Natural killer cell (primary cell): ENCODE data around the gene ALK. TPM values are rescaled to one million over a fixed set of nuclear protein-coding genes. Genes with fewer than 3 reads are reported as not detected.
A peak's percentile ranks its signal among the peaks of the same experiment; 100 is the strongest.

Experiments used
- ATAC-seq, 3 donors: fragments of 150-1000 bp in 2 of 3; fragments of 200-7000 bp in 1 of 3; cut with Tn5 transposase; 1 replicate in 1 of 3; 2 replicates in 2 of 3; pipeline ENCODE4 v1.10.0; 2021; ENCODE audit warnings: mild to moderate bottlenecking in 2 of 3, moderate library complexity in 2 of 3
- DNase-seq, 2 donors: peaks; one replicate each; pipeline versions ENCODE4 v3.0.0 to v3.0.0-alpha.2; 2013 to 2021; ENCODE audit warnings: mixed read lengths in 1 of 2
- H3K27ac ChIP-seq: one replicate; pipeline ENCODE4 v1.5.1; 2013; ENCODE audit warnings: mild to moderate bottlenecking, low read length
- H3K27me3 ChIP-seq: one replicate; pipeline ENCODE4 v1.6.1; 2013; ENCODE audit warnings: low read length; ENCODE audit not compliant: control insufficient read depth, insufficient read depth
- H3K36me3 ChIP-seq: one replicate; pipeline ENCODE4 v1.6.1; 2013; ENCODE audit warnings: low read length; ENCODE audit not compliant: control insufficient read depth, insufficient read depth
- H3K4me1 ChIP-seq: one replicate; pipeline ENCODE4 v1.6.1; 2013; ENCODE audit warnings: low read length; ENCODE audit not compliant: control insufficient read depth, insufficient read depth
- H3K4me3 ChIP-seq: one replicate; pipeline ENCODE4 v1.5.1; 2013; ENCODE audit warnings: low read length
- H3K9me3 ChIP-seq: one replicate; pipeline ENCODE4 v1.6.1; 2013; ENCODE audit warnings: low read length; ENCODE audit not compliant: control insufficient read depth, insufficient read depth
- H3K27ac Mint-ChIP-seq, 2 donors: one replicate each; pipeline ENCODE4 v1.8.0; 2022; ENCODE audit warnings: mild to moderate bottlenecking in 2 of 2, mixed read lengths in 2 of 2, moderate library complexity in 1 of 2
- H3K27me3 Mint-ChIP-seq, 2 donors: one replicate each; pipeline ENCODE4 v1.8.0; 2022; ENCODE audit warnings: low read depth in 2 of 2, mixed read lengths in 2 of 2
- H3K36me3 Mint-ChIP-seq: one replicate; pipeline ENCODE4 v1.8.0; 2022; ENCODE audit warnings: mixed read lengths
- H3K4me1 Mint-ChIP-seq, 2 donors: one replicate each; pipeline ENCODE4 v1.8.0; 2022; ENCODE audit warnings: mixed read lengths in 2 of 2
- H3K4me3 Mint-ChIP-seq: one replicate; pipeline ENCODE4 v1.8.0; 2022; ENCODE audit warnings: mild to moderate bottlenecking, moderate library complexity, mixed read lengths
- H3K9me3 Mint-ChIP-seq, 2 donors: one replicate each; pipeline ENCODE4 v1.8.0; 2022; ENCODE audit warnings: mixed read lengths in 2 of 2
- WGBS: methylation state at CpG from one replicate; pipeline ENCODE4 v1.1.7; 2013; ENCODE audit warnings: missing lambda C conversion rate; ENCODE audit not compliant: insufficient coverage; 5-methylcytosine and 5-hydroxymethylcytosine counted together
- intact Hi-C: fragments of 100-400 bp; cut with micrococcal nuclease; formaldehyde crosslinking; loops from one replicate; pipeline ENCODE4 v1.14.2; 2022
- total RNA-seq, 4 donors: library from RNA; stranded (reverse); fragments of 120-200 nt in 1 of 4; gene quantifications; one replicate each; pipeline versions ENCODE4 v1.2.3 to v1.2.4, GENCODE V29; 2013 to 2022
- TF ChIP-seq, protein P1 (sequence below): fragments of 200-600 bp; IDR thresholded peaks from one replicate; pipeline ENCODE4 v1.8.0; 2022; ENCODE audit warnings: antibody characterized with exemption

Gene ALK
- total RNA-seq, 3 donors from 2014 or later (not counting 1 experiment from before 2014, with no cell fraction given) = not detected

DNA sequence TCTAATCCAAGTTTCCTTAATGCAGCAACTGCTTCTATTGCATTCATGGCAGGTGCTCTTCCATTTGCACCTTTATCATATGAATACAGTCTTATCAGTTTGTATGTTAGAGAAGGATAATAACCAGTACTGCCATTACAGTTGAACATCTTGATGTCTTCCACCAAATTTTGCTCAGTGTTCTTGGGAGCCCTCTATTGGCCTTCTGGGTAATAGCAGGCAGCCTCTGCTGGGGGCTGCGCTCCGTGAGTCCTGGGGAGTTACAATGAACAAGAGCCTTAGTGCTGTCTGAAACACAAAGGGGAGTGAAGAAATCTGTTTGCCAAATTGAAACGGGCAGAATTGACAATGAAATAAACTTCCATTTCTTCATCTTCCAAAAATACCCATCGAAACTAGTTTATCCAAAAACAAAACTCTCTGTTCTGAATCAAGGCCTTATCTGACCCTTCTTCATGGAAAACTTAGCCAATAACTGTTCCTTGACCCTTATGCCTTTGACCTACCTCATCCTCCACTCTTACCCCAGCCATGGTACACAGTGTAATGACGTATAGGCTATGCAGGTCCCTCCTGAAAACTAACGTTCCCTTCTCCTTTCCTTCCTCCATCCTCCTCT, 79.9 kb downstream of the ALK start:
- WGBS = 55% methylated on average over 6 of the region's 6 CpGs

DNA sequence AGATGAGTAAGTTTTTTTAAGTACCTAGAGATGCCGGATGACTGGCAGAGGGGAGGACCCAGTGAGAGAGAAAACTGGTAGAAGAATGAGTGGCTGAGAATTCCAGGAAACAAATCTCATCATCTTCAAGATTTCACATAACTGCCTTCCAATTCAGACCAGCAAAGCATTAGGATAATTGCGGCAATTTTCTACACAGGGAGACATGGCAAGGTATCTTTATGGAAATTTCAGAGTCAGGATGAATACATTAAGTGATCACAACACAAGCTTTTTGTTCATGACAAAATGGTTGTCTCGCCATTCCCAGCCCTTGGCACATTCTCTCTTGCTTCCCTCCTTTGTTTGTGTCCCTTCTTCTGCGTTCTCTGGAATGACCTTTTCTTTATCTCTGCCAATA, 82.1 kb downstream of the ALK start:
- no peak for DNase-seq
- Histone ChIP-seq H3K4me3 (no peak overlapping the region), H3K9me3 (no peaks in the 10 kb centered on the region), H3K36me3 (no peaks in the 10 kb centered on the region), H3K27ac (no peak overlapping the region), H3K4me1 (no peaks in the 10 kb centered on the region), H3K27me3 (no peaks in the 10 kb centered on the region)
- H3K27ac Mint-ChIP-seq = no peak overlapping the region
- TF ChIP-seq, protein P1, sequence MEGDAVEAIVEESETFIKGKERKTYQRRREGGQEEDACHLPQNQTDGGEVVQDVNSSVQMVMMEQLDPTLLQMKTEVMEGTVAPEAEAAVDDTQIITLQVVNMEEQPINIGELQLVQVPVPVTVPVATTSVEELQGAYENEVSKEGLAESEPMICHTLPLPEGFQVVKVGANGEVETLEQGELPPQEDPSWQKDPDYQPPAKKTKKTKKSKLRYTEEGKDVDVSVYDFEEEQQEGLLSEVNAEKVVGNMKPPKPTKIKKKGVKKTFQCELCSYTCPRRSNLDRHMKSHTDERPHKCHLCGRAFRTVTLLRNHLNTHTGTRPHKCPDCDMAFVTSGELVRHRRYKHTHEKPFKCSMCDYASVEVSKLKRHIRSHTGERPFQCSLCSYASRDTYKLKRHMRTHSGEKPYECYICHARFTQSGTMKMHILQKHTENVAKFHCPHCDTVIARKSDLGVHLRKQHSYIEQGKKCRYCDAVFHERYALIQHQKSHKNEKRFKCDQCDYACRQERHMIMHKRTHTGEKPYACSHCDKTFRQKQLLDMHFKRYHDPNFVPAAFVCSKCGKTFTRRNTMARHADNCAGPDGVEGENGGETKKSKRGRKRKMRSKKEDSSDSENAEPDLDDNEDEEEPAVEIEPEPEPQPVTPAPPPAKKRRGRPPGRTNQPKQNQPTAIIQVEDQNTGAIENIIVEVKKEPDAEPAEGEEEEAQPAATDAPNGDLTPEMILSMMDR = no peak
- H3K27me3 Mint-ChIP-seq = peaks cover 14 to 56% of the 10 kb centered on the region in 2 donors
- 79% methylated on average over 3 of the region's 4 CpGs for WGBS
- no peaks in the 10 kb centered on the region for H3K4me1 Mint-ChIP-seq
- intact Hi-C loops = no loop called here
- no peaks in the 10 kb centered on the region for H3K36me3 Mint-ChIP-seq
- H3K4me3 Mint-ChIP-seq = no peak overlapping the region
- peaks cover 3 to 5% of the 10 kb centered on the region in 2 donors for H3K9me3 Mint-ChIP-seq
- no peak for ATAC-seq

More for the DNA sequence above, 79.9 kb downstream of the ALK start:
- H3K9me3 Mint-ChIP-seq = peaks cover 3 to 5% of the 10 kb centered on the region in 2 donors
- TF ChIP-seq, protein P1 = peak; percentile 71
- H3K4me3 Mint-ChIP-seq = no peak overlapping the region
- peaks cover 14 to 49% of the 10 kb centered on the region in 2 donors for H3K27me3 Mint-ChIP-seq
- H3K27ac Mint-ChIP-seq = no peak overlapping the region
- Histone ChIP-seq H3K9me3 (no peaks in the 10 kb centered on the region), H3K27ac (no peak overlapping the region), H3K36me3 (no peaks in the 10 kb centered on the region), H3K4me3 (no peak overlapping the region), H3K4me1 (no peaks in the 10 kb centered on the region), H3K27me3 (no peaks in the 10 kb centered on the region)
- DNase-seq (peak in 1 of 2 donors; percentile 41), ATAC-seq (peak in 2 of 3 donors; percentile 31 to 78)
- no peaks in the 10 kb centered on the region for H3K4me1 Mint-ChIP-seq
- no peaks in the 10 kb centered on the region for H3K36me3 Mint-ChIP-seq
- intact Hi-C loops = loop anchor here (5.0 kb wide), 2 partner anchors 544 to 1019 kb away; no protein-coding TSS in a partner anchor

DNA sequence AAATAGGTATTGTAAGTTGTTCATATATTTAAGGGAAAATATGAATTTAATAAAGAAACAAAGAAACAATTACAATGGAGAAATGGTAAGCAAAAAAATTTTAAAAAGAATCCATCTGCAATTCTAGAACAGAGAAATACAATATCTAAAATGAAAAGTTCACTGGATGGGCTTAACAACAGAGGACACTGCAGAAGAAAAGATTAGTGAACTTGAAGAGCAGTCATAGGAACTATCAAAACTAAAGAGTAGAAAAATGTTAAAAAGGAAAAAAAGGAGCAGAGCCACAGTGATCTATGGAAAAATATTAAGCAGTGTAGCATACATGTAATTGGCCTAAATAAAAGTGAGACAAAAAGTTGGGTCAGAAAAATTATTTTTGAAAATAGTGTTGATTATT, 83.5 kb downstream of the ALK start:
- peaks cover 11 to 63% of the 10 kb centered on the region in 2 donors for H3K27me3 Mint-ChIP-seq

More for the DNA sequence above, 83.5 kb downstream of the ALK start:
- Histone ChIP-seq H3K4me1 (no peaks in the 10 kb centered on the region), H3K9me3 (no peaks in the 10 kb centered on the region), H3K27me3 (no peaks in the 10 kb centered on the region), H3K27ac (no peak overlapping the region), H3K4me3 (no peak overlapping the region), H3K36me3 (no peaks in the 10 kb centered on the region)
- ATAC-seq (no peak), DNase-seq (no peak)
- TF ChIP-seq, protein P1 = no peak
- Mint-ChIP-seq H3K4me1 (no peaks in the 10 kb centered on the region), H3K4me3 (no peak overlapping the region), H3K9me3 (peaks cover 3 to 5% of the 10 kb centered on the region in 2 donors), H3K36me3 (no peaks in the 10 kb centered on the region), H3K27ac (no peak overlapping the region)
- intact Hi-C loops = no loop called here
